Measurements from ENCODE around the gene STXBP6.

- TF ChIP-seq THAP9 (CRISPR knock-in tag; IDR thresholded peaks at IDR 0.05; ENCODE audit: borderline replicate concordance) (no peak), CTCF (CRISPR knock-in tag; IDR thresholded peaks at IDR 0.05) (no peak), POLR2AphosphoS5 (IDR thresholded peaks at IDR 0.05; ENCODE audit: low read depth, low read length) (no peak), RAD21 (CRISPR knock-in tag; IDR thresholded peaks at IDR 0.05) (no peak)
These were observed 38.9 kb downstream of the STXBP6 start for GRCh38 chr14:25011095-25011494.

Data from HepG2 (cell line).